Nucleus accumbens (tissue), 56 donors: ENCODE data around the gene BCHE.
"Not testable (repeated sequence)": the region's sequence is repeated elsewhere in the genome, so short reads cannot be mapped to it uniquely, and the experiment has no call there.

Experiments used
- DNase-seq, 56 donors: peaks; one replicate each; lab custom pipeline; 2025; lab: John Stamatoyannopoulos, UW

BCHE gene

DNA sequence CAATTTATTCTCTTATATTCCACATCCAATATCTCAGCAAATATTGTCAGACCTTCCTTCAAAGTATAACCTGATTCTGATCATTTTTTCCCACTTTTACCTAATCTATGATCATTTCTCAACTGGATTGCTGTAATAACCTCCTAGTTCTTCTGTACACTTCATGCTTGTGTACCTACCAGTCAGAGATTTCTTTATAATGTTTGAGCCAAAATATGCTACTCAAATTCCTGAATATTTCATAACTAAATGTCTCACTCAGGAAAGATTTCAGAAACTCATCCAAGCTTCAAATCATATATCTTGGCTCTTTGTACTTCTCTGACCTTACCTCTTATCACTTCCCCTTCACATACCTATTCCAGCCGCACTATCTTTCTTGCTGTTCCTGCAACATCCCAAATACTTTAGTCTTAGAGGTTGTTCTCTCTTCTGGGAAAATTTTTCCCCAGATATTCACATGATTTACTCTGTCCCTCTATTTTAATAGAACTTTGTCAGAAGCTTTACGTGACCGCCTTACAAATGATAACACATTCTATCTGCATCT lies 20.0 kb downstream of the BCHE start:
- no peak for DNase-seq

DNA sequence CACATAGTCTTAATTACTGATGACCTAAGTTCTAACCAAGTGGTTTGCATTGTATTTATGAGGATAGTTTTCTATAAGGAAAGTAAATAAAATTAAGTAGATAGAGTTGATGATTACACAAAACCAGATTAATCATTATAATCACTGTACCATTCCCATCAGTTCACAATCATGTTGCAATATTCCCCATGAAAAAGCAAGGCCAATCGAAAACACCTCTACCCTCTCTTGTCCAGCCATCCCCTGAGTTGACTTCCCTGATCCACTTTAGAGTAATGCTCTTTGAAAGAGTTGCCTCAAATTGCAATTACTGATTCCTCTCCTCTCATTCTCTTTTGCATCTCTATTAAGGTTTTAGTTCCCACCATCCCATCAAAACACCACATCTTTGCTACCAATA lies 21.0 kb downstream of the BCHE start:
- DNase-seq, result no peak

DNA sequence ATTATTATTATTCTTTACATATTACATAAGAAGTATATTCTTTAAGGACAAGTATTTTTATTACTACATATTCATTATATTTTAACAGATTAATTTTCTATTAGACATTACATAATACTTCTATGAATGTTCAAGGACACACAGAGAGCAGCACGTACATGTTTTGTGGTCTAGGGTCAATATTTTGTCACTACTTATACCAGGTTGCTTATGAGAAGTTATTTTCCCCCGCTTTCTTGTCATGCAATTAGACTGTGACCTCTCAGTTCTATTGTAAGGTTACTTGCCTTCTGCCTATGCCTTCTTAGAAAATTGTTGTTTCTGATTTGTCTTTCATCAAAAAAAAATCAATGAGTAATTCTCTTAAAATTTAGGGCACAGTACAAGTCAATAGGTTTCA lies 21.5 kb downstream of the BCHE start:
- DNase-seq, result no peak

DNA sequence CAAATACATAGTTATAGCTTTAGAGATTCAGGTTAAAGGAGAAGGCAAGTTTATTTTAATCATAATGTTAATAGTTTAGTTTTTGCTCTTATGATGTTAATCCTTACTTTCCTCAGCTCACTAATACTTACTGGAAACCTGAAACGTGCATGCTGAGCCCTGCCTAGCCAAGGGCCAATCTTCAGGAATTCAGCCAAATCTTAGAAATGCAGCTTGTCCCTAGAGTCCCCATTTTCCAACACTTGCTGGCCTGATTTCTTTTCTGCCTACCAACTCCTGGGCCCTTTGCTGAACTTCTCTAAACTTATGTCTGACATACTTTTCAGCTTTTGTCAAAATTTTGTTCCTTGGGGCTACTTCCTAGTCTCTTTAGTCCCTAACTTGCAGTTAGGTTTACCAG lies 22.8 kb downstream of the BCHE start:
- DNase-seq, result no peak

DNA sequence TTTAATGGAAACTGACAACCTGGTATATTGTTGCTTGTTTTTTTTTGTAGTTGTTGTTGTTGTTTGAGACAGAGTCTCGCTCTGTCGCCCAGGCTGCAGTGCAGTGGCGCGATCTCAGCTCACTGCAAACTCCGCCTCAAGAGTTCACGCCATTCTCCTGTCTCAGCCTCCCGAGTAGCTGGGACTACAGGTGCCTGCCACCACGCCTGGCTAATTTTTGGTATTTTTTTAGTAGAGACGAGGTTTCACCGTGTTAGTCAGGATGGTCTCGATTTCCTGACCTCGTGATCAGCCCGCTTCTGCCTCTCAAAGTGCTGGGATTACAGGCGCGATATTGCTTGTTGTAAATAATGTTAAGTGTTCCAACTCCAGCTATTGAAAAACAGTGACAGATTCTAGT lies 29.3 kb downstream of the BCHE start:
- not testable (repeated sequence) for DNase-seq

DNA sequence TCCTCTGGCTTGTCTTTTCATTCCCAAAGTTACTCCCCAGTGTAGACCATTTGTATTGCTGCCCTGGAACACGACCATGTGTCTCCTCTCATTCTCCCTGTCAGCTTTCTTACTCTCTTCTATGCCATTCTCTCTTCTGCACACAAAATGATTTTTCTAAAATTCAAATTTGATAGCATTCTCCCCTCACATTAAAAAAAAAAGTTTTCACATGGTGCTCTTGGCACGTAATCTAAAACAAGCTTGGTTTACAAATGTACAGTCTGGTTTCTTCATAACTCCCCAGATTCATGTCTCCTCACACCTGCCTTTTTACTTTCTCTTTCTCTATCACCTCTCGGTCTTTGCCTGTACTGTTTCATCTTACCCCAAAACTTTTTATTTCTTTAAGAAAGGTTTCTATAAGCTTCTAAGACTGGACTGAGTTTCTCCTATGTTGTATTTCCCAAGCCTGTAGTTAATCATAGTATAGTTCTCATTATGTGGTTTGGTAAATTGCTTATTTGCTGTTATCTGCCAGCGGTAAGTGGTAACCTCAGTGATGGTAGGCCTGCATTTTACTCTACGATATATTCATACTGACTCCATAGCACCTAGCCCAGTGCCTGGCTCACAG lies 31.2 kb downstream of the BCHE start:
- no peak for DNase-seq

DNA sequence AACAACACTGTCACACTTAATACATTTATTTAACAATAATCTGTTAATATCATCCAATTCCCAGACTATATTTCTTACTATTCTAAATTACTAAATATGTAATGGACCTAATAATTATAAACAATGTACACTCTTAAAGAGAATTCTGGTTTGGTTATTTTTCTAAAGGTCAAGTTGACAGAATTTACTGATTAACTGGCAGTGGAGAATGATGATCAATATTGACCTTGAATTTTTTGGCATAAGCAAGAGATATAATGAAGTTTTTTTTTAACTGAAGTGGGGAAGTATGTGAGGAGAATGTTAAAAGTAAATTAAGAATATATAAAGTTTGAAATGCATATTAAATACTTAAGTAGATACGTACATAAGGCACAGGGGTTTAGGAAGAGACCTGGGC lies 33.8 kb downstream of the BCHE start:
- DNase-seq, result no peak

DNA sequence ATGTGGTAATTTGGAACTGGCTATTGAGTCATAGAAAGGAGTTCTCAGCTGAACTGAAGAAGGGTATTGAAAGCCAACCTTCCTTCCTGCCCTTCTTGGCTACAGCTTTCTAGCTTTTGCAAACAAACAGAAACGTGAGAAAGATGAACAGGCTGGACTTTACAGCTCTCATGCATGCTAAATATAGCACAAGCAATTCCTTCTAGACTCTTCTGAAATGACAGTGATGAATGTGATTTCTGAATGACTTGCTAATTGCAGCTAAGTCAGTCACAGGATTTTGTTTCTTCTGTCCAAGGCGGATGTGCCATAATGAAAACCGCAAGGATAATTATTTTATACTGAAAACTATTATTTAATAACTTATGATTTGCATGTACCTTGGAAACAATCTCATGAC lies 36.3 kb downstream of the BCHE start:
- no peak for DNase-seq

DNA sequence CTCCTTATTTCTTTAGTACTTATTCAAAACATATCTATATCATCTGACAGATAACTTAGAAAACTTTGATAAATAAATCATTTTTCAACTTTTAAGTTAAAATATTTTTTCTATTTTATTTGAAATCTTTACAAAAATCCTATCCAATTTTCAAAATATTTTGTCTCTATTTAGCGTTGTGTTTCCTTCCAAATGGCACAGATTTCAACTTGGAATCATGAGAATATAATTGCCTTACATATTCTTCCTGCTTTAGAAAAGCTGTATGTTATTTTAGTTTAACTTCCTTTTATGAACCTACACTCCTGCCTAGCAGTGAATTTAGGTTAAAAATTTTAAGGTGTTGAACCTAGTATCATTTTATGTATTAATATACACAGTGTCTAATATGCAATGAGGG lies 38.2 kb downstream of the BCHE start:
- no peak for DNase-seq

DNA sequence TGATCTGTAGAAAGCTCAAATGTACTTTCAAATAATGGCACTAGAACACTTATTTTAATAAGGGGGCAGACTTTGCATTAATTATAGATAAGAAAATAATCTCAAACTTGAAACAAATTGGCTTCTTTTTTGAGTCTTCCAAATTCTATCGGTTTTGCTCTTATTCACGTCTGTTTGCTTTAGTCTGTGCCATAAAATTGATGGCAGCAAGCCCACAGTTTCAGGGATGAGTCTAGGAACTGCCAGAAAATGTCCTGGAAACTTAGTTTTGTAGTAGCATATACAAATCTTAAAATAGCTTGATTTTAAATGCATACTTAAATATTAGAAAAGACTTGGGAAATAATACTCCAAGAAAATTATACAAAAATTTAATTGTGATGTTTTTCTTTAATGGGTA lies 39.7 kb downstream of the BCHE start:
- no peak for DNase-seq

DNA sequence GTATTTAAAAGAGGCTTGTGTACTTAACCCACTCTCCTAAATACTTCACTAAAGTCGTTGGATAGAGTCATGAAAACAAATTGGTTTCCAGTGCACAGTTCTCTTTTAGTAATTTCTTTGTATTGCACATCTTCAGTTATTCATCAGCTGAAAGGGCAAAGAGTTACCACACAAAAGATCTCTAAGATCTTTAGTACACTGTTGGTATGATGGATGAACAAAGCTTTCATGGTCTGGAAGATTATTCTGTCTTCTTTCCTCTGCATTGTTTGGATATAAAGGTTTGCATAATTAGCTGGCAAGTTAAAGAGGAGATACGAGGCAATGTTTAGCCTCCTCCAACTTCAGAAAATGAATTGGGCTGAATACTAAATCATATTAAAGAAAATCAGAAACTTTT lies 40.5 kb downstream of the BCHE start:
- DNase-seq, result no peak

DNA sequence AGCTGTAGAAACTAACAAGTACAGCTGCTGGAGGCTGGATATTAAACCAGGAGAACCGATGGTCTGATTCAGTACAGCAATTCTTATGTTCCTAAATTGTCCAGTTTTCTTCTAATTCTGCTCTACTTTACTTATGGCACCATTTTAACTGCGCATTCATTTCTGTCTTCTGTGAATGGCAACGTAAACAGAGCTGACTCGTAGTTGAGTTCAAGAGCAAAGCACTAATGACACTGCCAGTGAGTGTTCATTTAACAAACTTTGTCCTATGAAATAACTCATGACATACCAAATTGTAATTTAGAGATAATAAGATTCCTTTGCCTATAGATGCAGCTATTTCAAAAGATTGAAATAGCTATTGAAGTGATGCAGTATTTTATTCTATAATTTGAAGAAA lies 48.7 kb downstream of the BCHE start:
- DNase-seq, result no peak

DNA sequence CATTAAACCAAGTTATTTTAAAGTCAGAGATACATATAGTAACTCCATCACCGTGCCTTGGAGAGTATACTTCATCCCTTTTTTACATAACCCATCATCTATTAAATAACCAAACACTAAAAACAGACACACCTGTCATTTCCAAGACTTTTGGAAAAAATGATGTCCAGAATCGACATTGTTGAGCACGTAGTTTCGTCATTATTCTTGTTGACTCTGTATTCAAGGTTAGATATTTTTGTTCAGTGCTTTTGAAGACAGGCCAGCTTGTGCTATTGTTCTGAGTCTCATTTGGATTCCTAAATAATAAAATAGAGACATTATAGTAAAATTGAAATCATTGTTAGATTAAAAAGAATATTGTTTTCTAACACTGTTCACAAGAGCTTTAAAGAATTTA lies 51.2 kb downstream of the BCHE start:
- DNase-seq, result no peak

DNA sequence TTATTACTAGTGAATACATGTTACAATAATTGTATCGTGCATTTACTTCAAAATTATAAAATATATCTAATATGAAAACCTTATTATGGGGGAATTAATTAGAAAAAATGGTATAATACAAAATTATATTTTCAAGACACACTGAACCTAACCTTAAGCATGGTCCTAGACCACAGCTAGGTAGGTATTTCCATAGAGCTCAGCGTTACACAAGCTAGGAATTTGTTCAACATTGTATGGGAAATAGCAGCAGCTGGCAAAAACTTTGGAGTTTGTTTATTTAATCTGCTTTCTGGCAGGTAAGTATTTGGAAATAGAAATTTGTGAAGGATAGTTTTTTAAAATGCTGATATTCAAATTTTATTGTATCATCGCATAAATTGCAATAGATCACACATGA lies 52.9 kb downstream of the BCHE start:
- no peak for DNase-seq

DNA sequence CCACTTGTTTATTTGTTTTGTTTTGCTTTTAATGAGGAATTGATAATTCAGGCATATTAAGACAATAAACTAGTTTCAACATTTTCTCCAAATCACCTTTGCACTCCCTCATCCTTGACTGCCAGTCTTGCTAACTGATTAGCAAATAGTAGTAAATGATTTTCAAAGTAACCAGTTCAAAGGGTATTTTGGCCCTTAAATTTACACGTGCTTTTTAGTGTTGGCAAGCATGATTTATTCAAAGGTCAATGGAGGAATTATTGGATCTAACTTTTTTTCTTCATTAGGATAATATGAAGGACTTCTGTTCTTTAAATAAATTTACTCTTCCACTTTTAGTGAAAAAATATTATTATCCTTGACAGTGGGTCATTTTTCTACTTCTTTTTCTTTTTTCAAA lies 53.8 kb downstream of the BCHE start:
- DNase-seq, result no peak

DNA sequence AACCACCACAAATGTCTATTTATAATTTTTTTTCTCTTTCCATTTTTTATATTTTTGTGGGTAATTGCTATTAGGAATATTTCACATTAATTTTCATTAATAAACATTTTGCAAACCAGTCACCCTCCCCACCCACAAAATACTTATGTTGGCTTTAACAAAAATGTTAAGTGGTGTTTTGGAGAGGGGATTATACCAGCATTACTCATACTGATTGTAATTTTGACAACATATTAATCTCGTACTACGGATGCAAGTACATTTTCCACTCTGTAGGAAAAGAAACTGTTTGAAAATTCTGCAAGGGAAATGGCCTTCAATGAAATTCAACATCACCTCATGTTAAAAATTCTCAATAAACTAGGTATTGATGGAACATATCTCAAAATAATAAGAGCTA lies 58.3 kb downstream of the BCHE start:
- DNase-seq, result no peak

DNA sequence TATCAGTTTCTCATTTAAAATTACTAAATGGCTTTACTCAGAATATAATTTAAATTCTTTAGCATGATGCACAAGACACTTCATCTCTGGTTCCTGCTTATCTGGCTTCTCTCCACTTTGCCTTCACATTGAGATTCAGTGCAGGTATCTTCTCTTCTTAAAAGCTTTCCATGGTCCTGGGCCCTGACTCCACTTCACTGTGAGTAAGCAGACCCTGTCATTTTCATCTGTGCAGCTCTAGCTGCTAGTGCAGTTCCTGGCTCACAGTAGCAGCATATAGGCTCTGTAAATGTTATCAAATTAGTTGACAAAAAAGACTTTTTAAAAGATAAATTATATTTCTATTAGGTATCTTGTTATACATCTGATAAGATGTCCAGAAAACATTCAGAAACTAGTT lies 58.8 kb downstream of the BCHE start:
- no peak for DNase-seq

DNA sequence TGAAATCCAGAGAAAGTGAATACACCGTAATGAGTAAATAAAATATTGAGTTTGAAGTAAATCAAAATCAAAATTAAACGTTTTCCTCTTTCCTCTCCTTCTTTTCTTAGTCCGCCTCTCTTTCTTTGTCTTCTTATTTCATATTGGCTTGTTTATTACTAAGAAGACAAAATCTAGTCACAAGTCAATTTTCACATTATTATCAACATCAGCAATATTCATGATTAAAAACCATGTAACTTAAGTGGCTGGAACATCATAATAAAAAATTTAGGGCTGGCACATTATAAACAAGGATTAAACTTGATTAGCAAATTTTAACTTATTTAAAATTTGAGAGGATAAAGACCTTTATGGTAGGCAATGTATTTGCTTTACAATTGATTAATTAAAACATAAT lies 61.4 kb downstream of the BCHE start:
- DNase-seq, result no peak

DNA sequence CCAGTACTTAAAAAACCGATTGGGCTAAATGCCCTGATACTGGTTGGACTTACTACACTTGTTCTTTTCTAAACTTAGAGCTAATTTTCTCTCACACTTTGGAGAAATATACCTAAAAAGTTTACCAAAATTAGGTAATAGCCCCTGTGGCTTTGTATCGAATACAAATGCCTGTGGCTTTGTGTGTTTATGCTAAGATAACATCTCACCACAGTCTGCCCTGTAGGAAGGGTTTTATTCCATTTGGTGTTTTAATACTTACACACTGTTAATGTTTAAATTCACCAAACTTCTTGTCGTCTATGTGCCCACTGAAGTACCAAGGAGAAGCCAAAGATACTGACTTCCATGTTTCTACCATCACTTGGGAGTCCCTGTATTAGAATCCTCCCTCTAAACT lies 66.4 kb downstream of the BCHE start:
- DNase-seq, result no peak

DNA sequence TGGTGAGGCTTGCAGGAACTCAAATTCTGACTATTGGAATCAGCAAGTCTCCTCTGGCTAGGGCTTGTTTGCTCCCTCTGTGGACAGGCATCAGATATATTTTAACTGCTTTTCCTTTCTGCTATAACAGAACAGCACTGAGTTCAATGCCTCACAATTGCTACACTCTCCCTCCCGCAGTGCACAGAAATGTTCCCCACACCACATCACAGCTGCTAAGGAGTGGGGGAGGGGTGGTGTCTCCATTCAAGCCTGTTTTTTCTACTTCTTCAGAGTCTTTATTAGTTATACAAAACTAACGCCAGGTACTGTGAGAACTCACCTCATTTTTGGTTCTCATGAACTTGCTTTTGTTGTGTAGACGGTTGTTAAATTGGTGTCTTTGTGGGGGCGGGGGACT lies 68.5 kb downstream of the BCHE start:
- no peak for DNase-seq

DNA sequence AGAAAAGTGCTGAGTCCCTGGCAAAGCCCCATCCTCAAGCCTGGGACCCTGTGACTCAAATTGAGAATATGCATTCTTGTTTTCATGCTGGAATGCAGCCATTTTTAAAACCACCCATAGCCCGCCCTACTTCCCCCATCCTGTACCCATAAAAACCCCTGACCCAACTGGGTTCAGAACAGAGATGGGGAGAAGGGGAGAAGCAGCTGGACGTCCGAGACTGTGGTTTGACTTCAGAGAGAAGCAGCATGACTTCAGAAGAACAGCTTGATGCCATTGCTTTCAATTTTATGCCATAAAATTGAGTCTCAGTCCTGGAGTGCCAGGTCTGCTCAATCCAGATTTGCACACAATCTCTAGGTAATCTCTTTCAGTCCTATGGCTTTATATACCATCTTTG lies 78.2 kb downstream of the BCHE start:
- no peak for DNase-seq

DNA sequence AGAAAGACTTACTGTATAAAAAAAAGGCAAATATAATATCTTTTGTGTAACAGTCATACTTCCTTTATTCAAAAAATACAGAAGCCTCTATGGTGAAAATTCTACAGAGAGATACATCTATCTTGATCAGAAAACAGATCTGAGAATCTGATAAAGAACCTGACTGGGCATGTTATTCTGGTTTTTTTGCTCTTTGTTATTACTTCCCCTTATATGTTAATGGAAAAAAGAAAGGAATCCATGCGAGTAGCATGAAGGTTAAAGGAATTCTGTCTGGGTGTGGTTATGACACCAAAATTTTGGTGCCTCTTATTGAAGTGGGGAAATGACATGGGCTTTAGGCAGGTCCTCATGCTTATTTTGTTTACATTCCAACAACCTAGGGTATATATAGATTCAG lies 81.7 kb downstream of the BCHE start:
- no peak for DNase-seq
